ENCODE measurements around the gene COX4I2.

DNA sequence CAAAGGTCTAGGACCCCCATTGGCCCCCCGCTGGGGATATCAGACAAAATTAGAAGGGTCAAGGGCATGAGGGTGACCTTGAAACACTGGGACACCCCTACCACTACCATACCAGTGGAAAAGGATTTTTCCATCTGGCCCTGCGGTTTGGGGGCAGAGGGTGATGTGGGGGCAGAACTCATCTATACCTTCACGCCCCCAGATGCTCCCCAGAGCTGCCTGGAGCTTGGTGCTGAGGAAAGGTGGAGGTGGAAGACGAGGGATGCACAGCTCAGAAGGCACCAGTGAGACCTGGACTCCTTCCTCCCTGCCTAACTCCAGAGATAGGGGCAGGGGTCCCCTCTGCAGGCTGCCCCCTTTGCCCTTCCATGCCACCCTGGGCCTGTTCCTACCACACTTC, 1.1 kb downstream of the COX4I2 start:
- TF ChIP-seq, protein P1, sequence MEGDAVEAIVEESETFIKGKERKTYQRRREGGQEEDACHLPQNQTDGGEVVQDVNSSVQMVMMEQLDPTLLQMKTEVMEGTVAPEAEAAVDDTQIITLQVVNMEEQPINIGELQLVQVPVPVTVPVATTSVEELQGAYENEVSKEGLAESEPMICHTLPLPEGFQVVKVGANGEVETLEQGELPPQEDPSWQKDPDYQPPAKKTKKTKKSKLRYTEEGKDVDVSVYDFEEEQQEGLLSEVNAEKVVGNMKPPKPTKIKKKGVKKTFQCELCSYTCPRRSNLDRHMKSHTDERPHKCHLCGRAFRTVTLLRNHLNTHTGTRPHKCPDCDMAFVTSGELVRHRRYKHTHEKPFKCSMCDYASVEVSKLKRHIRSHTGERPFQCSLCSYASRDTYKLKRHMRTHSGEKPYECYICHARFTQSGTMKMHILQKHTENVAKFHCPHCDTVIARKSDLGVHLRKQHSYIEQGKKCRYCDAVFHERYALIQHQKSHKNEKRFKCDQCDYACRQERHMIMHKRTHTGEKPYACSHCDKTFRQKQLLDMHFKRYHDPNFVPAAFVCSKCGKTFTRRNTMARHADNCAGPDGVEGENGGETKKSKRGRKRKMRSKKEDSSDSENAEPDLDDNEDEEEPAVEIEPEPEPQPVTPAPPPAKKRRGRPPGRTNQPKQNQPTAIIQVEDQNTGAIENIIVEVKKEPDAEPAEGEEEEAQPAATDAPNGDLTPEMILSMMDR (IDR thresholded peaks at IDR 0.05) = no peak
- no peak for TF ChIP-seq POLR2A (IDR thresholded peaks at IDR 0.05)
